IMR-90 (cell line): Measurements from ENCODE around the gene CACNA1F. TPM values are rescaled to one million over a fixed set of nuclear protein-coding genes. Genes with fewer than 3 reads are reported as not detected.

Experiments
- ATAC-seq: fragments of 200-7000 bp; cut with Tn5 transposase; 2 replicates; pipeline ENCODE4 v1.9.1; 2020; ENCODE audit warnings: low read depth, mild to moderate bottlenecking, moderate library complexity
- BruUV-seq: library from RNA; stranded (reverse); fragments of 400-500 nt; replicated peaks from 2 replicates; lab custom pipeline; 2021; lab: Mats Ljungman, UMichigan
- CTCF ChIA-PET: fragments of 300-600 bp; formaldehyde crosslinking; extraction: SDS; loops from one replicate; lab custom pipeline; 2021; ENCODE audit warnings: antibody characterized with exemption; lab: Yijun Ruan, JAX
- POLR2A ChIA-PET: fragments of 300-600 bp; sonication (Branson Sonifier 250); formaldehyde crosslinking; loops from one replicate; lab custom pipeline; 2022; ENCODE audit warnings: antibody characterized with exemption; ENCODE audit not compliant: unreplicated experiment; lab: Charles Lee
- DNase-seq: peaks from one replicate; pipeline ENCODE4 v3.0.0; 2013
- H2AFZ ChIP-seq: replicated peaks from 2 replicates; pipeline ENCODE3; 2013; ENCODE audit warnings: low read length, mild to moderate bottlenecking; ENCODE audit not compliant: poor library complexity
- H2AK5ac ChIP-seq: 2 replicates; pipeline ENCODE4 v1.6.1; 2013; ENCODE audit warnings: low read depth, low read length, inconsistent platforms
- H2AK9ac ChIP-seq: replicated peaks from 2 replicates; pipeline ENCODE3; 2013; ENCODE audit warnings: mild to moderate bottlenecking, low read depth, low read length, moderate library complexity; ENCODE audit not compliant: poor library complexity
- H2BK120ac ChIP-seq: 2 replicates; pipeline ENCODE4 v1.6.1; 2013; ENCODE audit warnings: low read depth, low read length, inconsistent platforms
- H2BK15ac ChIP-seq: 3 replicates; pipeline ENCODE4 v1.6.1; 2013; ENCODE audit warnings: low read depth, low read length, inconsistent platforms
- H2BK20ac ChIP-seq: 2 replicates; pipeline ENCODE4 v1.6.1; 2013; ENCODE audit warnings: low read depth, mild to moderate bottlenecking, inconsistent platforms, low read length, moderate library complexity
- H2BK5ac ChIP-seq: 2 replicates; pipeline ENCODE4 v1.6.1; 2013; ENCODE audit warnings: mild to moderate bottlenecking, low read depth, low read length, inconsistent platforms; ENCODE audit not compliant: poor library complexity, severe bottlenecking
- H3K14ac ChIP-seq: replicated peaks from 2 replicates; pipeline ENCODE4 v1.6.1; 2013; ENCODE audit warnings: low read depth, low read length, inconsistent platforms
- H3K18ac ChIP-seq: 2 replicates; pipeline ENCODE4 v1.6.1; 2013; ENCODE audit warnings: low read depth, low read length, control low read depth
- H3K23ac ChIP-seq: 2 replicates; pipeline ENCODE4 v1.6.1; 2013; ENCODE audit warnings: low read depth, low read length, inconsistent platforms
- H3K27ac ChIP-seq: 2 replicates; pipeline ENCODE4 v1.5.1; 2013; ENCODE audit warnings: mild to moderate bottlenecking, control low read depth, low read length; ENCODE audit not compliant: insufficient read depth
- H3K27me3 ChIP-seq: 2 replicates; pipeline ENCODE4 v1.6.1; 2013; ENCODE audit warnings: low read length; ENCODE audit not compliant: control insufficient read depth, insufficient read depth
- H3K36me3 ChIP-seq: 2 replicates; pipeline ENCODE4 v1.6.1; 2013; ENCODE audit warnings: low read length, mixed read lengths; ENCODE audit not compliant: control insufficient read depth, insufficient read depth
- H3K4ac ChIP-seq: 2 replicates; pipeline ENCODE4 v1.6.1; 2013; ENCODE audit warnings: low read depth, low read length, inconsistent platforms
- H3K4me1 ChIP-seq: 2 replicates; pipeline ENCODE4 v1.6.1; 2013; ENCODE audit warnings: low read length, mixed read lengths; ENCODE audit not compliant: control insufficient read depth, insufficient read depth
- H3K4me2 ChIP-seq: 2 replicates; pipeline ENCODE4 v1.6.1; 2013; ENCODE audit warnings: low read depth, mild to moderate bottlenecking, control low read depth, low read length, moderate library complexity
- H3K4me3 ChIP-seq: 2 replicates; pipeline ENCODE4 v1.5.1; 2013; ENCODE audit warnings: low read depth, mild to moderate bottlenecking, control low read depth, low read length, moderate library complexity; ENCODE audit not compliant: insufficient read depth
- H3K56ac ChIP-seq: 2 replicates; pipeline ENCODE4 v1.6.1; 2013; ENCODE audit warnings: low read length, inconsistent platforms; ENCODE audit not compliant: insufficient read depth; ENCODE audit errors: extremely low read depth
- H3K79me1 ChIP-seq, 2 experiments: 2 replicates each; pipeline ENCODE4 v1.6.1; 2013; ENCODE audit warnings: low read length in 2 of 2, inconsistent platforms in 1 of 2, low read depth in 1 of 2
- H3K9ac ChIP-seq: 2 replicates; pipeline ENCODE4 v1.6.1; 2013; ENCODE audit warnings: low read depth, low read length, control low read depth
- H3K9me1 ChIP-seq: 2 replicates; pipeline ENCODE4 v1.6.1; 2013; ENCODE audit warnings: low read length, inconsistent platforms; ENCODE audit not compliant: insufficient read depth
- H3K9me3 ChIP-seq: 2 replicates; pipeline ENCODE4 v1.6.1; 2013; ENCODE audit warnings: low read length; ENCODE audit not compliant: control insufficient read depth, insufficient read depth
- H4K20me1 ChIP-seq: 2 replicates; pipeline ENCODE4 v1.6.1; 2013; ENCODE audit warnings: low read length, inconsistent platforms; ENCODE audit not compliant: insufficient read depth
- H4K5ac ChIP-seq: 2 replicates; pipeline ENCODE4 v1.6.1; 2013; ENCODE audit warnings: mild to moderate bottlenecking, low read depth, low read length, control low read depth
- H4K8ac ChIP-seq, 2 experiments: 2 replicates each; pipeline ENCODE4 v1.6.1; 2013; ENCODE audit warnings: low read depth in 2 of 2, low read length in 2 of 2, control low read depth in 1 of 2, inconsistent platforms in 1 of 2
- H4K91ac ChIP-seq: 2 replicates; pipeline ENCODE4 v1.6.1; 2013; ENCODE audit warnings: low read depth, low read length, inconsistent platforms; ENCODE audit not compliant: insufficient read depth
- CHD1 ChIP-seq: IDR thresholded peaks from 2 replicates; pipeline ENCODE4 v1.6.1; 2012; ENCODE audit warnings: low read depth, low read length, improper control_type of control experiment
- FOS ChIP-seq: fragments of 150-350 bp; IDR thresholded peaks from 2 replicates; pipeline ENCODE4 v1.6.1; 2016; ENCODE audit warnings: low read depth, low read length
- MAFK ChIP-seq: IDR thresholded peaks from 2 replicates; pipeline ENCODE4 v1.6.1; 2012; ENCODE audit warnings: low read depth, low read length, improper control_type of control experiment
- MAZ ChIP-seq: IDR thresholded peaks from 2 replicates; pipeline ENCODE4 v1.6.1; 2012; ENCODE audit warnings: low read depth, mild to moderate bottlenecking, low read length, improper control_type of control experiment, moderate library complexity, borderline replicate concordance
- POLR2A ChIP-seq: IDR thresholded peaks from 2 replicates; pipeline ENCODE4 v1.6.1; 2012; ENCODE audit warnings: mild to moderate bottlenecking, low read depth, low read length
- RAD21 ChIP-seq: IDR thresholded peaks from 2 replicates; pipeline ENCODE4 v1.6.1; 2012; ENCODE audit warnings: low read length, improper control_type of control experiment
- SMC3 ChIP-seq: fragments of 150-350 bp; IDR thresholded peaks from 2 replicates; pipeline ENCODE4 v1.6.1; 2016; ENCODE audit warnings: low read depth, mild to moderate bottlenecking, antibody characterized with exemption, low read length, moderate library complexity
- WGBS, 2 experiments: methylation state at CpG; one replicate each; pipeline versions ENCODE4 v1.1.5 to v1.1.7; 2013; ENCODE audit warnings: missing lambda C conversion rate in 2 of 2; ENCODE audit not compliant: insufficient read length in 1 of 2; ENCODE audit errors: extremely low coverage in 2 of 2; 5-methylcytosine and 5-hydroxymethylcytosine counted together
- dilution Hi-C: fragments of 300-500 bp; cut with HindIII; formaldehyde crosslinking; loops from one replicate; pipeline ENCODE4 v1.14.3; 2018; ENCODE audit warnings: low sequenced_read_pairs; ENCODE audit not compliant: unreplicated experiment
- in situ Hi-C: fragments of 300-500 bp; cut with MboI; formaldehyde crosslinking; loops from 3 replicates; pipeline ENCODE4 v1.14.3; 2019; ENCODE audit warnings: low sequenced_read_pairs, inconsistent platforms, mixed read lengths
- intact Hi-C: fragments of 100-400 bp; cut with micrococcal nuclease; formaldehyde crosslinking; loops from 2 replicates; pipeline ENCODE4 v1.10.0; 2022
- polyA plus RNA-seq, 3 experiments: library from polyadenylated mRNA; depleted of rRNA; stranded (reverse); fragments of >200 nt; gene quantifications; 2 replicates each; pipeline ENCODE4 v1.2.3, GENCODE V29; 2012; ENCODE audit warnings: low replicate concordance in 1 of 3
- total RNA-seq: library from RNA; depleted of rRNA; stranded (reverse); fragments of >200 nt; gene quantifications from 2 replicates; pipeline ENCODE4 v1.2.3, GENCODE V29; 2012
- TF ChIP-seq, protein P1 (sequence below): conservative IDR thresholded peaks from 2 replicates; pipeline ENCODE4 v1.5.1; 2012; ENCODE audit warnings: mild to moderate bottlenecking, low read depth, low read length, improper control_type of control experiment

Gene CACNA1F
- total and polyA plus RNA-seq, 2 of the 4 experiments (the other 2 are of a cell fraction), result not detected

GRCh38 chrX:49244207-49244606 lies 11.1 kb upstream of the CACNA1F start:
- H3K4me1 ChIP-seq, result no peaks in the 10 kb centered on the region
- H3K27me3 ChIP-seq, result no peaks in the 10 kb centered on the region; the same call in 1 of the 2 replicates
- DNase-seq, result no peak
- H2BK15ac ChIP-seq, result no peak overlapping the region
- no peak overlapping the region for H3K14ac ChIP-seq
- H3K27ac ChIP-seq, result no peak overlapping the region
- H3K9me3 ChIP-seq, result no peaks in the 10 kb centered on the region
- no peaks in the 10 kb centered on the region for H4K20me1 ChIP-seq
- H2AK5ac ChIP-seq, result no peak overlapping the region
- no peak overlapping the region for H2BK5ac ChIP-seq
- H2BK20ac ChIP-seq, result no peak overlapping the region
- H3K9ac ChIP-seq, result no peak overlapping the region
- dilution Hi-C loops (no loop called here), intact Hi-C loops (no loop called here), in situ Hi-C loops (no loop called here)
- H3K4me3 ChIP-seq, result no peak overlapping the region
- TF ChIP-seq SMC3 (no peak), MAFK (no peak), FOS (no peak), RAD21 (no peak), CHD1 (no peak), MAZ (no peak), POLR2A (no peak)
- TF ChIP-seq, protein P1, sequence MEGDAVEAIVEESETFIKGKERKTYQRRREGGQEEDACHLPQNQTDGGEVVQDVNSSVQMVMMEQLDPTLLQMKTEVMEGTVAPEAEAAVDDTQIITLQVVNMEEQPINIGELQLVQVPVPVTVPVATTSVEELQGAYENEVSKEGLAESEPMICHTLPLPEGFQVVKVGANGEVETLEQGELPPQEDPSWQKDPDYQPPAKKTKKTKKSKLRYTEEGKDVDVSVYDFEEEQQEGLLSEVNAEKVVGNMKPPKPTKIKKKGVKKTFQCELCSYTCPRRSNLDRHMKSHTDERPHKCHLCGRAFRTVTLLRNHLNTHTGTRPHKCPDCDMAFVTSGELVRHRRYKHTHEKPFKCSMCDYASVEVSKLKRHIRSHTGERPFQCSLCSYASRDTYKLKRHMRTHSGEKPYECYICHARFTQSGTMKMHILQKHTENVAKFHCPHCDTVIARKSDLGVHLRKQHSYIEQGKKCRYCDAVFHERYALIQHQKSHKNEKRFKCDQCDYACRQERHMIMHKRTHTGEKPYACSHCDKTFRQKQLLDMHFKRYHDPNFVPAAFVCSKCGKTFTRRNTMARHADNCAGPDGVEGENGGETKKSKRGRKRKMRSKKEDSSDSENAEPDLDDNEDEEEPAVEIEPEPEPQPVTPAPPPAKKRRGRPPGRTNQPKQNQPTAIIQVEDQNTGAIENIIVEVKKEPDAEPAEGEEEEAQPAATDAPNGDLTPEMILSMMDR, result no peak
- H3K18ac ChIP-seq, result no peak overlapping the region
- no peak overlapping the region for H3K4me2 ChIP-seq
- no peak overlapping the region for H2AK9ac ChIP-seq
- ATAC-seq, result no peak
- no peak overlapping the region for H2BK120ac ChIP-seq
- ChIA-PET CTCF (no interaction called here), POLR2A (no interaction called here)
- peaks cover 9% of the 10 kb centered on the region; the same call in 1 of the 2 replicates for H3K36me3 ChIP-seq
- H3K9me1 ChIP-seq, result no peaks in the 10 kb centered on the region
- H4K5ac ChIP-seq, result no peak overlapping the region
- no peak overlapping the region for H3K4ac ChIP-seq
- no peak overlapping the region for H4K91ac ChIP-seq
- no peak overlapping the region for H2AFZ ChIP-seq
- 80% methylated on average over 1 of the region's 2 CpGs; no CpG with 5 or more reads in 1 of the 2 experiments for WGBS, 2 experiments
- no peak overlapping the region for H4K8ac ChIP-seq
- H3K23ac ChIP-seq, result no peak overlapping the region
- BruUV-seq, result no TSS peak
- H3K56ac ChIP-seq, result no peak overlapping the region
- no peaks in the 10 kb centered on the region for H3K79me1 ChIP-seq
